Cardiac muscle cell (in vitro differentiated cells and primary cell): ENCODE results near the gene OR2H1. TPM values are rescaled to one million over a fixed set of nuclear protein-coding genes. Genes with fewer than 3 reads are reported as not detected.
"Not testable (repeated sequence)": the region's sequence is repeated elsewhere in the genome, so short reads cannot be mapped to it uniquely, and the experiment has no call there.

Experiments used
- DNase-seq, 2 donors: peaks; one replicate each; pipeline versions ENCODE4 v3.0.0 to v3.0.0-alpha.2; 2010 to 2017; ENCODE audit warnings: low read depth in 1 of 2, low spot score in 1 of 2
- H3K27ac ChIP-seq: fragments of 200-600 bp; sonication (generic); 2 replicates; pipeline ENCODE4 v1.5.1; 2016
- H3K27me3 ChIP-seq: fragments of 200-600 bp; sonication (generic); 2 replicates; pipeline ENCODE4 v1.6.0; 2016; ENCODE audit warnings: control low read depth
- H3K36me3 ChIP-seq: fragments of 200-600 bp; sonication (generic); 2 replicates; pipeline ENCODE4 v1.5.1; 2016; ENCODE audit warnings: control low read depth
- H3K4me1 ChIP-seq: fragments of 200-600 bp; sonication (generic); 2 replicates; pipeline ENCODE4 v1.8.1; 2017; ENCODE audit warnings: low read depth, mild to moderate bottlenecking, mixed run types
- H3K4me3 ChIP-seq: fragments of 200-600 bp; sonication (generic); 2 replicates; pipeline ENCODE4 v1.5.1; 2016; ENCODE audit warnings: mild to moderate bottlenecking
- H3K9me3 ChIP-seq: fragments of 200-600 bp; sonication (generic); 2 replicates; pipeline ENCODE4 v1.5.1; 2017; ENCODE audit warnings: low read depth, mild to moderate bottlenecking, control low read depth
- polyA plus RNA-seq: library from polyadenylated mRNA; unstranded; fragments of >200 nt; fragmentation: Nextera tagmentation; extraction: Ambion mirVana; gene quantifications from 2 replicates; pipeline ENCODE4 v1.2.1, GENCODE V29; 2016
- total RNA-seq: library from RNA; depleted of rRNA; stranded (reverse); fragments of >200 nt; gene quantifications from 2 replicates; pipeline ENCODE4 v1.2.3, GENCODE V29; 2016
- TF ChIP-seq, protein P1 (sequence below): IDR thresholded peaks from 2 replicates; pipeline ENCODE4 v1.5.1; 2012; ENCODE audit warnings: low read depth, mild to moderate bottlenecking, low read length

The OR2H1 gene
- total and polyA plus RNA-seq, 2 experiments from 2014 or later, result not detected

DNA sequence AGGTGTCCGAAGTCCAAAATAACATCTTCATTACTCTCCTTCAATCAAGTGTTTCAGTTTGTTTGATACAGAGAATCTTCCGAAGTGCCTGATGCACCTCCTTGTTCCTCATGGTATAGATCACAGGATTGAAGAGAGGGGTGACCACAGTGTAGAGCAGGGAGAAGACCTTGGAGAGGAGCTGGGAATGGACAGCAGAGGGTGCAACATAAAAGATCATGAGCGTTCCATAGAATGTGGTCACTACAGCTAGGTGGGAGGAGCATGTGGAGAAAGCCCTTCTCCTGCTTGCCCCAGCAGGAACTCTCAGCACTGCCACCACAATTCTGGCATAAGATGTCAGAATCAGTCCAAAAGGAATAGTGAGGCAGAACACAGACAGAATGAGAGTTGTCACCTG lies 30.3 kb upstream of the OR2H1 start:
- TF ChIP-seq, protein P1, sequence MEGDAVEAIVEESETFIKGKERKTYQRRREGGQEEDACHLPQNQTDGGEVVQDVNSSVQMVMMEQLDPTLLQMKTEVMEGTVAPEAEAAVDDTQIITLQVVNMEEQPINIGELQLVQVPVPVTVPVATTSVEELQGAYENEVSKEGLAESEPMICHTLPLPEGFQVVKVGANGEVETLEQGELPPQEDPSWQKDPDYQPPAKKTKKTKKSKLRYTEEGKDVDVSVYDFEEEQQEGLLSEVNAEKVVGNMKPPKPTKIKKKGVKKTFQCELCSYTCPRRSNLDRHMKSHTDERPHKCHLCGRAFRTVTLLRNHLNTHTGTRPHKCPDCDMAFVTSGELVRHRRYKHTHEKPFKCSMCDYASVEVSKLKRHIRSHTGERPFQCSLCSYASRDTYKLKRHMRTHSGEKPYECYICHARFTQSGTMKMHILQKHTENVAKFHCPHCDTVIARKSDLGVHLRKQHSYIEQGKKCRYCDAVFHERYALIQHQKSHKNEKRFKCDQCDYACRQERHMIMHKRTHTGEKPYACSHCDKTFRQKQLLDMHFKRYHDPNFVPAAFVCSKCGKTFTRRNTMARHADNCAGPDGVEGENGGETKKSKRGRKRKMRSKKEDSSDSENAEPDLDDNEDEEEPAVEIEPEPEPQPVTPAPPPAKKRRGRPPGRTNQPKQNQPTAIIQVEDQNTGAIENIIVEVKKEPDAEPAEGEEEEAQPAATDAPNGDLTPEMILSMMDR, result no peak
- Histone ChIP-seq H3K4me3 (no peak overlapping the region), H3K4me1 (no peaks in the 10 kb centered on the region), H3K27ac (no peak overlapping the region), H3K36me3 (no peaks in the 10 kb centered on the region), H3K9me3 (no peaks in the 10 kb centered on the region), H3K27me3 (no peaks in the 10 kb centered on the region)
- no peak for DNase-seq

DNA sequence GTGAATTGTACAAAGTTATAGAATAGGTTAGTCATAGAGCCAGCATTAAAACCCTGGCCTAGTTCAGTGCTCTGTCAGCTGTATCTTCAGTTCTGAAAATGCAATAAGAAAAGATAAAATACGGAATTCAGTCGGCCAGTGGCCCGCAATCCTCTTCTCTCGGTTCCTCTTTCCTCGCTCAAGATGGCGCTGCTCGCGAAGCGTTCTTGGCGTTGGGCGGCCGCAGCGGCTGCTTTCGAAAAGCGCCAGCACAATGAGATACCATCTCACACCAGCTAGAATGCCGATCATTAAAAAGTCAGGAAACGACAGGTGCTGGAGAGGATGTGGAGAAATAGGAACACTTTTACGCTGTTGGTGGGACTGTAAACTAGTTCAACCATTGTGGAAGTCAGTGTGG lies 20.2 kb upstream of the OR2H1 start:
- H3K27ac ChIP-seq, H3K36me3 ChIP-seq, DNase-seq, H3K4me3 ChIP-seq, H3K4me1 ChIP-seq, H3K9me3 ChIP-seq, H3K27me3 ChIP-seq: not testable (repeated sequence)

DNA sequence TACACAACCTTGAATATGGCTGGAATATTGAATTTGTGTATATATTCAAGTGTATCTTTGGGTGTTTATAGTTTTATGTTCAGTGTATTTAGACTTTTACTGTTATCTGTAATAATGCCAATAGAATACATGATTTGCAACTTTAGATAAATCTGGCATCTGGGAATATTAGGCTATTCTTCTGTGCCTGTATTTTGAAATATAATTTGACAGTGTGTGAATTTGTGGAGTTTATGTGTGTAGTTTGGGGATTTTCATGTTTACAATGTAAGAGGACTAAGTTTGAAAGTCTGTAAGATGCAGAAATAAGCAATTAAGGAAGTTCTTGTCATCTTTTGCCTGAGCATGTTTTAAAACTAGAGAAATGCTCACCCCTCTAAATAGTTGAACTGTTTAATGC lies 17.9 kb upstream of the OR2H1 start, which contains the start of gene OR10C1:
TSS of gene OR10C1 (plus strand) at position 301 of the 400 bp plus-strand sequence. CDS start 710 bp downstream, outside the sequence.
- H3K27ac ChIP-seq, result no peak within 1 kb of the TSS
- no peaks in the 10 kb centered on the region for H3K27me3 ChIP-seq
- no peaks in the 10 kb centered on the region for H3K36me3 ChIP-seq
- no peaks in the 10 kb centered on the region for H3K4me1 ChIP-seq
- no peak for DNase-seq
- H3K9me3 ChIP-seq, result no peaks in the 10 kb centered on the region
- TF ChIP-seq, protein P1, result no peak
- H3K4me3 ChIP-seq, result no peak within 1 kb of the TSS

DNA sequence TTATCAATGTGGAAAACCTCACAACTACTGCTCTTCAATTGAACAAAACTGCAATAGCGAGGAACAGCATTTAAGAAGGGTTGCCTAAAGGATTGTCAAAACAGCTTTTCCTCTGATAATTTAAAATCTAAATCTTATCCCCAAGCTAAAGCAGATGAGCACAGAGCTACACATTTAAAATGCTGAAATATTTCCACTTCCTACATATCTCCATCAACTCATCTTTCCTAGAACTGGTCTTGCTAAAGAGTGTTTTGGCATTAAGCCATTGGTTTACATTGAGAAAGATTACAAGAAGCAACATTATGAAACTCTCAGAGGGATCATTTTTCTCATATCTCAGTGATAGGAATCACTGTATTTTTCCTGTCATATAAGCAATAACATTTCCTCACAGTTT lies 14.2 kb upstream of the OR2H1 start:
- Histone ChIP-seq H3K4me1 (no peaks in the 10 kb centered on the region), H3K27me3 (no peaks in the 10 kb centered on the region), H3K36me3 (no peaks in the 10 kb centered on the region), H3K27ac (no peak overlapping the region), H3K4me3 (no peak overlapping the region), H3K9me3 (no peaks in the 10 kb centered on the region)
- no peak for DNase-seq
- TF ChIP-seq, protein P1, result no peak

DNA sequence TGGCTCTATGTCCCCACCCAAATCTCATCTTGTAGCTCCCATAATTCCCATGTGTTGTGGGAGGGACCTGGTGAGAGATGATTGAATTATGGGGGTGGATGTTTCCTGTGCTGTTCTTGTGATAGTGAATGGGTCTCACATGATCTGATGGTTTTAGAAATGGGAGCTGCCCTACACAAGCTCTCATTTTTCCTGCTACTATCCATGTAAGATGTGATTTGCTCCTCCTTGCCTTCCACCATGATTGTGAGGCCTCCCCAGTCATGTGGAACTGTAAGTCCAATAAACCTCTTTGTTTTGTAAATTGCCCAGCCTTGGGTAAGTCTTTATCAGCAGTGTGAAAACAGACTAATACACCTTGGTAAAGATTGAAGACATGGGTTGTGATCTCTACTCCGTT lies 12.9 kb upstream of the OR2H1 start:
- not testable (repeated sequence) for H3K27ac ChIP-seq, DNase-seq, H3K4me1 ChIP-seq, H3K9me3 ChIP-seq, H3K4me3 ChIP-seq, H3K27me3 ChIP-seq, H3K36me3 ChIP-seq

DNA sequence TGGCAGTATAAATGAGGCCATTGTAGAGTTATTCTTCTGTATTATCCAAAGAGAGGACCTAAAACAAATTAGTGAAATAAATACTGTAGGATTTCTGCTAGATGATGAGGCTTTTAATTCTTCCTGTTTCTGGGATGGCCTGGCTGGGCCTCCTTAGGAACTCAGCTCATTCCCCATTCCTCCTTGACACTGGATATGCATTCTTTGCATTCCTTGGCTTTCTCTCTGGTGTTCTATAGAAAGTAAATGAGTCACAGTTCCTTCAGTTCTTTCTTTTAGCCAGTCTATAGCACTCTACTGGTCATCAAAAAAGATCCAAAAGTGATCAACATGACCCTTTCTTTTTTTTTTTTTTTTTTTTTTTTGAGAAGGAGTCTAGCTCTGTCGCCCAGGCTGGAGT lies 9.3 kb upstream of the OR2H1 start:
- TF ChIP-seq, protein P1, result no peak
- Histone ChIP-seq H3K4me1 (no peaks in the 10 kb centered on the region), H3K27me3 (no peaks in the 10 kb centered on the region), H3K4me3 (no peak overlapping the region), H3K9me3 (no peaks in the 10 kb centered on the region), H3K36me3 (no peaks in the 10 kb centered on the region), H3K27ac (no peak overlapping the region)
- DNase-seq, result peak in 1 of 2 donors; percentile 16
